NCI-H2107 treated with DMSO at 0.1 percent for 48 hours (cell line): ENCODE measurements around the gene RNF144A.
A peak's percentile ranks its signal among the peaks of the same experiment; 100 is the strongest.
"Not testable (repeated sequence)": the region's sequence is repeated elsewhere in the genome, so short reads cannot be mapped to it uniquely, and the experiment has no call there.

Experiments used
- DNase-seq: peaks from one replicate; lab custom pipeline; 2025; ENCODE audit not compliant: unreplicated experiment; lab: John Stamatoyannopoulos, UW

RNF144A gene

DNA sequence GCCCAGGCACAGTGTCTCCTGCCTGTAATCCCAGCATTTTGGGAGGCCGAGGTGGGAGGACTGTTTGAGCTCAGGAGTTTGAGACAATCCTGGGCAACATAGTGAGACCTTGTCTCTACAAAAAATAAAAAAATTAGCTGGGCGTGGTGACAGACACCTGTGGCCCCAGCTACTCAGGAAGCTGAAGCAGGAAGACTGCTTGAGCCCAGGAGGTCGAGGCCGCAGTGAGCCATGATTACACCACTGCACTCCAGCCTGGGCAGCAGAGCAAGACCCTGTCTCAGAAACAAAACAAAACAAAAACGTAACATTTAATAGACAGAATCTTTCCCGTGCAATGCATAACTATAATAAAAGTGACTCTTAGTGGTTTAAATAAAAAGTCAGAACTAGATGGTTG lies 84.2 kb downstream of the RNF144A start:
- not testable (repeated sequence) for DNase-seq

GRCh38 chr2:7003895-7004294 lies 86.7 kb downstream of the RNF144A start:
- DNase-seq: no peak

DNA sequence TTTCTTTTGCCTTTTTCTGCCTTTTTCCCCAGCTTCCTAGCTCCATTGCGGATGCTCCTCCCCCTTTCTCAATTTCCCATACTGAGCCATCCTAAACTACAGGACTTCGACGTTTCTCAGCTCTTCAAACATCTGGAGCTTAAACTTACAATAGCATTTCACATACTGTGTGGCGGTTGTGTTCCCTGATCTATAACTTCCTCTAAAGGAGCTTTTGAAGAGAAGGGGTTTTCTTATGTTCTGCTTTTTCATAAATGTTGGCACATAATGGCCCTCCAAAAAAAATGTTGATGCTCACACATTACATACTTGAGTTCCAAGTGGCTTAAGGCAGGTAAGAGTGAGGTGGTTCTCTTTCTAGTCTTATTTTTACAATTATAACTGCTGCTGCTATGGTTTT lies 87.4 kb downstream of the RNF144A start:
- no peak for DNase-seq

GRCh38 chr2:7007488-7007845 lies 90.3 kb downstream of the RNF144A start:
- no peak for DNase-seq

DNA sequence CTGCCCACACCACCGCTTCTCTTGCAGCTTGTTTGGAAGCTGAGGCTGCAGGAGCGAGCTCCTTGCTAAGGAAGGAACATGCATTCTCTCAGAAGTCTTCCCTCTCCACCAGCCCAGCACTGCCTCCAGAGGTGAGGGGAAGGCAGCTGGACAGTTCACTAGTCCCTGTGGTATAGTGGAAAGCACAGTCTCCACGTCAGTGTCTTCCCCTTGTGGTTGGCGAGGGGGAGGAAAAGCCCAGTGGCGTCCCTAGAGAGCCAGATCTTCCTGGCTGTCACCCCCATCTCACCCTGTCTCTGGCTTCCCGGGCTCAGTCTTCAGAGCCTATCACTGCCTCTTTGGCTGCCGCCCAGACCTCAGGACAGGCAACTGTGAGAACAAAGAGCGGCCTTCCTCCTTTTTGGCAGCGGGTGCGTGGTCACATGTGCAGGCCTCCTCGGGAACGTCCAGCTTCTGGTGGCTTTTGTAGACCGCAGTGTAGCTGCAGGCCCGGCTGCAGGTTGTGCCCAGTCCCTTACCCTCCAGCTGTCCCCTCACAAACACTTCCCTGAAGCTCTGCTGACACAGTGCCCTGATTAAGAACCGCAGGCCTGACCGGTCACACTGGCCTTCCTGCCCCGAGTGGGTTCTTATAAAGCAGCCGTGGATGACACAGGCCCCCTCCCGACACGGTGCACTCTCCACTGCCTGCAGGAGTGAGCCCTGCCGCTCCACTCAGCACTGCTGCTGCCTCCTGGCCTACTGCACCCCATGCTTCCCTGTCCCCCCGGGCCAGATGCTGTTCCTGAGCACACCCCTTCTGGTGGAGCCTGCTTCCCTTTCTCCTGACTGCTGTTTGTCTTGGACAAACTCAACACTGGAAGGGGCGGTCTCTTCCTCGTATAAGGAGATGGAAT lies 90.9 kb downstream of the RNF144A start:
- DNase-seq: peak; percentile 33

DNA sequence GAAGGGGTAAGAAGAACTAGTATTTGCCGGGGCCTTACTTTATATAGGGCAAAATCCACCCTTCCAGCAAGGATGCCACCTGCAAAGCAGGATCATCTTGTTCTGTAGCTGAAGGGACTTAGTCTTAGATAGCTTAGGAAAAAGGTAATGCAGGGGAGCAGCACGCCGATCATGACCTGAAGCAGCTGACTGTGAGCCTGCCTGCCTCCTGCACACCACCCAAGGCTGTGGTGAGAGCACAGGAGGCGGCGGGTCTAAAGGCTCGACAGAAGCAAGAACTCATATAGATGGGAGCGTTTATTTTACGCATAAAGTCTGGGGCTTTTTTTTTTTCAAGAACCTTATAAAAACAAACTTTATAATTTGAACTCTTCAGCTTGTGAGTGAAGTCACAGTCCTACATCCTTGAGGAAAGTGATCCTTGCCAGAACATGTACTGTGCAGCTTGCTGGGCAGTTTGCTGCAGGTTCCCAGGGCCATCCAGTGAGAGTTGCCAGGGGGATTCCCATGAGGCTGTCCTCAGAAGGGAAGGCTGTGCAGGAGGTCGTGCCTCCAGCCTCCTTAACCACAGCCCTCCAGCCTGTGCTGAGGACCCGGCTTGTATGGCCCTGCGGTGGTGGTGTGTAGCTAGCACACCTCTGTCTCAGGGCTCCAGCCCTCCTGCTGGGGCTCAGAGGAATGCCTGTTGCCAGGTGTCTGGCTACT lies 92.1 kb downstream of the RNF144A start:
- no peak for DNase-seq

DNA sequence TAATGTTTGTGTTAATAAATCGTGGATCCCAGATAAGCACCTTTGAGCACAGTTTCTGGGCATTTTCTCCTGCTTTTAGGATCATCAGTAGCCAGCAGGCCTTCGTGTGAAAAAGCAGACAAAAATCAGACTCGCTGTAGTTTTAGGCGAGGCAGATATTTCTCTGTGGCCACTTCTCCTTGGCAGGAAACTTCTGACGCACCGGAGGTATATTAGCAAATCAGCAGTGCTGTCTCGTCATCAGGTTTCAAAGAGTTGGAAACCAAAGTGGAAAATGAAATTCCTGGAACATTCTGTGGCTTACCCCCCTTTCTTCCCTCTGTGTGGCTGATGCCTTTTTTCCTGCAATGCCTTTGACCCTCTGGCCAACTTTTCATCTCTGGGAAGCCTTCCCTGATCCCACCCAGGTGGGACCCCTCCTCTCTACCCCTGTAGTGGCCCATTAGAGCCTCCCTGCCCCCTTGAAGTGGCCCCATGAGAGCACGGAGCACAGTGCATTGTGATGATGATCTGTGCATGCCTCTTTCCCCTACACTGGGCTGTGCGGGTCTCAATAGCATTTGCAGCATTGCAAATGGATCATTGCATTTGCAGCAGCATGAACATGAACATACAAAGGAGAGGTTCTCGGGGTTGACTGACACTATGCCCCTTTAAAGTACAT lies 93.3 kb downstream of the RNF144A start:
- no peak for DNase-seq

DNA sequence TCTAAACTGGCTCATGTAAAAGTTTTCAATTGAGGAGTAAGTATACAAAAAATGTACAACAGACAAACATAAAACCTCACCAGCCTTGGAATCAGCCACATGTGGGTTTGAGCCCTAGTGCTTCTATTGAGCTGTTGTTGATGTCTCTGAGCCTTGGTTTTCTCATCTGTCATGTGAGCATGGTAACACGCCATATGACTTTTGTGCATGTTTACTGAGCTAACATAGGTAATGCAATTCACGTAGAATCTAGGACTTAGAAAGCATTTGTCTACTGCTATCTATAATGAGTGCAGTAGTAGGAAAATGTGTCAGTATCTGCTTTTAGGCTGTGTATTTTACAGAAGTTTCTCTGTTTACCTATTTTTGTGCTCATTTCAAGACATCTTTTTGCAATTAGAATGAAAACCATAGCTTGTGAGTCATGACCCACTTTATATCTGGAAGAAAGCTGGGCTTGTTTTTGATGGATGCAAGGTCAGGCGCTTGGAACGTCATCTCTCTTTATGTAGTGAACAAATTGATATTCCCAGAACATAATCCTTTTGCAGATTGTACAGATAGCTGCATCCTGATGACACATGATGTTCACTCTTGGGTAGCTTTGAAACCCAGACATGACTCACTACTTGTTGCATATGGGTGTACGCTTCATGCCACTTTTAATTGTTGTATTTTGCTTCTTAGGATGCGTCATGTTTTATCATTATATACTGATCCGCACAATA lies 94.3 kb downstream of the RNF144A start:
- no peak for DNase-seq

DNA sequence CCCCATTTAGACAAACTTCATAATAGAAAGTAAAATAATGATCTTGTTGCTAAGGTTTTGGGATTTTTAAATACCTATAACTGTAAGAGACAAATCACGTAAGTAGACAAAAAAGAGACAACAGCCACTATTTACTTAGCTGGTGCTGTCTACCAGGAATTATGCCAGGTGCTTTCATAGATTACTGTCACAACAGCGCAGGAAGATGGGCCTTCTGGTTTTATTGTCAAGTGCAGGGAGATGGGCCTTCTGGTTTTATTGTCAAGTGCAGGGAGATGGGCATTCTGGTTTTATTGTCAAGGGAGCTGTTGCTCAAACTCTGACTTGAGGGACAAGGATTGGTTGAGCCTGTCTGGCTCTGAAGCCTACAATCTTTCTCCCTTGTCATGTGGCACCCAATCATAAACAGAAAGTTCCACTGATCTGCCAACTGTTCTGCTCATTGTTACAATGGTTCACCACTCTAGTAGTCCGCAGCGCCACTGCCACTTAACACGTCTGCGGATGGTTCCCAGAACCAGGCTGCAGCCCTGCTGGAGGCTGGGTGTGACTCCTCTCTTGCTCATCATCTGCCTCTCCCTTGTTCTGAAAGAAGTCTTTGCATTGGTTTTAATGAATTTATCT lies 95.0 kb downstream of the RNF144A start:
- peak; percentile 18 for DNase-seq

GRCh38 chr2:7013471-7014160 lies 96.4 kb downstream of the RNF144A start:
- DNase-seq: no peak

DNA sequence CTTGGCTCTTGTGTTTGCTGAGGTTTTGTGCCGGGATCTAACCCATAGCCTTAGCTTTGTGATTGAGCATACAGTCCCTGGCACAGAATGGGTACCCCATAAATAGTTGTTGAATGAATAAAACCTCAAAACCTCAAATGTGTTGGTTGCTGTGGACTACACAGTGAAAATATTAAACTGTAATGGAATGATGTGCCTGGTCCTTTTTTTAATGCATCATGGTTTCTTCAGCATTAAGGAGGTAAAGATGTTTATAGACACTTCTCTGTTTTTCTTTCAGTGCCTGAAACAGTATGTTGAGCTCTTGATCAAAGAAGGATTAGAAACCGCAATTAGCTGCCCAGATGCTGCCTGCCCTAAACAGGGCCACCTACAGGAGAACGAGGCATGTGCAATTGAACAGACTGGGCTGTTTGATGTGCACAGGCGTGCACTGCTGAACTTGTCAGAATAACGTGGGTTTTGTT lies 97.0 kb downstream of the RNF144A start:
- DNase-seq: no peak

GRCh38 chr2:7015007-7015950 lies 98.1 kb downstream of the RNF144A start:
- DNase-seq: peak; percentile 21

- DNase-seq: no peak
Measured at GRCh38 chr2:7016148-7016547, 98.9 kb downstream of the RNF144A start.

- no peak for DNase-seq
Measured at GRCh38 chr2:7016601-7017211, 99.5 kb downstream of the RNF144A start.

GRCh38 chr2:7017671-7018281 lies 100.6 kb downstream of the RNF144A start:
- DNase-seq: no peak

DNA sequence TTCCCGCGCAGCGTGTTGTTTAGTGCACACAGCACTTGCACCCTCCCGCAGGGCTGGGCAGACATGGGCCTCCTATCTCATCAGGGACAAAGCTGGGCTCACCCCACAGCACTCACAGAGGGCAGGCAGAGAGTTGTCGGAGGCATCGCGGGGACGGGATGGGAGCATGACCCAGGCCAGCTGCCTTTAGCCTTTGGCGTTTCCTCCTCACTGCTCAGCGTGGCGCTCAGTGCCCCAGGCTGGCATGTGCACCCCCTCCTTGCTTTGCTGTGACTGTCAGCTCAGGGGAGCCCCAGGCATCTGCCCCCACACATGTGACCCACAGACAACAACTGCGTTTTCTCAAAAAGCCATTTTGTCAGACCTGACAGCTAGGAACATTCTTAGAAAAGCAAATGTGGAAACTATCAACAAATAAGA lies 101.1 kb downstream of the RNF144A start:
- DNase-seq: no peak

DNA sequence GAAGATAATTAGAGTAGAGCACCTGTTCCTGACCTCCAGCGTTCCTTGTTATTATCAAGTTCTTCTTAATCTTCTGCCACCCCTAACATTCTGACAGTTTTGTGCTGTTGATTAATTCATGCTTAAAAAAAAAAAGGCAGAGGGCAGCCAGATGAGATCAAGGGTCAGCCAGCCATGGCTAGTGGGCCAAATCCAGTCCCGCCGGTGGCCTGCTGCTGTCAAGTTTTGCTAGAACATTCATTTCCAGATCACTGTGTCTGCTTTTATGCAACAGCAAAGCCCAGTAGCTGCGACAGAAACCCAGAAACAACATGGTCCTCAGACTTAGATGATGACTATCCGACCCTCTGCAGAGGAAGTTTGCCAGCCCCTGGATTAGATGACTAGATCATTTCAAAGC lies 101.6 kb downstream of the RNF144A start:
- no peak for DNase-seq

GRCh38 chr2:7019191-7019590 lies 102.0 kb downstream of the RNF144A start:
- DNase-seq: no peak
